ENCODE measurements around the gene MTOR. TPM values are rescaled to one million over a fixed set of nuclear protein-coding genes. Genes with fewer than 3 reads are reported as not detected.
"Not testable (repeated sequence)": the region's sequence is repeated elsewhere in the genome, so short reads cannot be mapped to it uniquely, and the experiment has no call there.

The MTOR gene
- polyA plus RNA-seq, 4 donors: 11.3 to 22.9 (median 17.7) TPM

GRCh38 chr1:11105586-11105985 lies 156.8 kb downstream of the MTOR start:
- no peaks in the 10 kb centered on the region for H3K4me1 ChIP-seq (ENCODE audit: control insufficient read depth in 3 of 3, insufficient read depth in 2 of 3, low read depth in 1 of 3, low read length in 2 of 3)
- FAIRE-seq (no peak), DNase-seq (no peak)
- H3K27me3 ChIP-seq (ENCODE audit: control insufficient read depth in 3 of 3, insufficient read depth in 3 of 3, low read length in 3 of 3): no peaks in the 10 kb centered on the region
- H3K36me3 ChIP-seq (ENCODE audit: control insufficient read depth in 3 of 3, insufficient read depth in 2 of 3, low read depth in 1 of 3, low read length in 3 of 3): peaks cover 8 to 27% (median 19%) of the 10 kb centered on the region in 3 donors
- H3K9me3 ChIP-seq (ENCODE audit: control insufficient read depth in 2 of 2, insufficient read depth in 1 of 2, low read depth in 1 of 2, low read length in 1 of 2): no peaks in the 10 kb centered on the region
- WGBS, 3 donors: 94 to 96% (median 95%) methylated on average over 10 of the region's 10 CpGs
- H3K27ac ChIP-seq (ENCODE audit: low read depth in 1 of 3, low read length in 2 of 3): no peak overlapping the region
- no peak overlapping the region for H3K4me3 ChIP-seq (ENCODE audit: low read depth in 1 of 3, low read length in 3 of 3)

- 87 to 93% (median 87%) methylated on average over 6 of the region's 6 CpGs for WGBS, 3 donors
These were observed 161.0 kb downstream of the MTOR start for GRCh38 chr1:11101347-11101746.

GRCh38 chr1:11100806-11101205 lies 161.5 kb downstream of the MTOR start:
- FAIRE-seq: not testable (repeated sequence)

More at GRCh38 chr1:11101347-11101746, 161.0 kb downstream of the MTOR start:
- FAIRE-seq (no peak), DNase-seq (no peak)
- Histone ChIP-seq H3K4me3 (ENCODE audit: low read depth in 1 of 3, low read length in 3 of 3) (no peak overlapping the region), H3K9me3 (ENCODE audit: control insufficient read depth in 2 of 2, insufficient read depth in 1 of 2, low read depth in 1 of 2, low read length in 1 of 2) (no peaks in the 10 kb centered on the region), H3K4me1 (ENCODE audit: control insufficient read depth in 3 of 3, insufficient read depth in 2 of 3, low read depth in 1 of 3, low read length in 2 of 3) (peaks cover 2 to 12% (median 5%) of the 10 kb centered on the region in 3 donors), H3K27ac (ENCODE audit: low read depth in 1 of 3, low read length in 2 of 3) (no peak overlapping the region), H3K27me3 (ENCODE audit: control insufficient read depth in 3 of 3, insufficient read depth in 3 of 3, low read length in 3 of 3) (no peaks in the 10 kb centered on the region), H3K36me3 (ENCODE audit: control insufficient read depth in 3 of 3, insufficient read depth in 2 of 3, low read depth in 1 of 3, low read length in 3 of 3) (peaks cover 0 to 19% (median 9%) of the 10 kb centered on the region in 3 donors)

GRCh38 chr1:11100149-11100493 lies 162.2 kb downstream of the MTOR start:
- H3K27ac ChIP-seq (ENCODE audit: low read depth in 1 of 3, low read length in 2 of 3): peak overlapping the region in 2 of 3 donors; percentile 73 to 80

More at GRCh38 chr1:11100806-11101205, 161.5 kb downstream of the MTOR start:
- H3K27me3 ChIP-seq (ENCODE audit: control insufficient read depth in 3 of 3, insufficient read depth in 3 of 3, low read length in 3 of 3); H3K4me3 ChIP-seq (ENCODE audit: low read depth in 1 of 3, low read length in 3 of 3); DNase-seq; H3K9me3 ChIP-seq (ENCODE audit: control insufficient read depth in 2 of 2, insufficient read depth in 1 of 2, low read depth in 1 of 2, low read length in 1 of 2); H3K27ac ChIP-seq (ENCODE audit: low read depth in 1 of 3, low read length in 2 of 3): not testable (repeated sequence)
- H3K4me1 ChIP-seq (ENCODE audit: control insufficient read depth in 3 of 3, insufficient read depth in 2 of 3, low read depth in 1 of 3, low read length in 2 of 3): peaks cover 2 to 12% (median 5%) of the 10 kb centered on the region in 3 donors
- peaks cover under 1 to 21% (median 7%) of the 10 kb centered on the region in 3 donors for H3K36me3 ChIP-seq (ENCODE audit: control insufficient read depth in 3 of 3, insufficient read depth in 2 of 3, low read depth in 1 of 3, low read length in 3 of 3)
- WGBS, 3 donors: 93 to 94% (median 94%) methylated on average over 17 of the region's 17 CpGs

GRCh38 chr1:11099310-11100148 lies 162.8 kb downstream of the MTOR start, which contains the start of gene EXOSC10:
Gene EXOSC10 (minus strand): TSS chr1:11099869. CDS start chr1:11099831, 38 bp downstream.
- Histone ChIP-seq H3K27me3 (ENCODE audit: control insufficient read depth in 3 of 3, insufficient read depth in 3 of 3, low read length in 3 of 3) (no peaks in the 10 kb centered on the region), H3K36me3 (ENCODE audit: control insufficient read depth in 3 of 3, insufficient read depth in 2 of 3, low read depth in 1 of 3, low read length in 3 of 3) (peaks cover 3 to 25% (median 4%) of the 10 kb centered on the region in 3 donors), H3K4me3 (ENCODE audit: low read depth in 1 of 3, low read length in 3 of 3) (peak within 1 kb of the TSS; percentile 88 to 97 (median 89)), H3K4me1 (ENCODE audit: control insufficient read depth in 3 of 3, insufficient read depth in 2 of 3, low read depth in 1 of 3, low read length in 2 of 3) (peaks cover 2 to 12% (median 5%) of the 10 kb centered on the region in 3 donors), H3K27ac (ENCODE audit: low read depth in 1 of 3, low read length in 2 of 3) (peak within 1 kb of the TSS; percentile 63 to 80 (median 73)), H3K9me3 (ENCODE audit: control insufficient read depth in 2 of 2, insufficient read depth in 1 of 2, low read depth in 1 of 2, low read length in 1 of 2) (no peaks in the 10 kb centered on the region)
- 0 to 1% (median 1%) methylated on average over 75 to 78 of the region's 78 CpGs for WGBS, 3 donors
- peak; percentile 94 to 96 for DNase-seq
- FAIRE-seq: no peak

More at GRCh38 chr1:11100149-11100493, 162.2 kb downstream of the MTOR start:
- H3K27me3 ChIP-seq (ENCODE audit: control insufficient read depth in 3 of 3, insufficient read depth in 3 of 3, low read length in 3 of 3): no peaks in the 10 kb centered on the region
- H3K4me1 ChIP-seq (ENCODE audit: control insufficient read depth in 3 of 3, insufficient read depth in 2 of 3, low read depth in 1 of 3, low read length in 2 of 3): peaks cover 2 to 12% (median 5%) of the 10 kb centered on the region in 3 donors
- H3K4me3 ChIP-seq (ENCODE audit: low read depth in 1 of 3, low read length in 3 of 3): peak overlapping the region in 2 of 3 donors; percentile 89 to 97
- WGBS, 3 donors: 33 to 47% (median 35%) methylated on average over 13 of the region's 13 CpGs
- H3K9me3 ChIP-seq (ENCODE audit: control insufficient read depth in 2 of 2, insufficient read depth in 1 of 2, low read depth in 1 of 2, low read length in 1 of 2): no peaks in the 10 kb centered on the region
- H3K36me3 ChIP-seq (ENCODE audit: control insufficient read depth in 3 of 3, insufficient read depth in 2 of 3, low read depth in 1 of 3, low read length in 3 of 3): peaks cover 3 to 19% (median 4%) of the 10 kb centered on the region in 3 donors
- FAIRE-seq (no peak), DNase-seq (no peak)

- no peaks in the 10 kb centered on the region for H3K9me3 ChIP-seq (ENCODE audit: control insufficient read depth in 2 of 2, insufficient read depth in 1 of 2, low read depth in 1 of 2, low read length in 1 of 2)
- peaks cover 2 to 12% (median 5%) of the 10 kb centered on the region in 3 donors for H3K4me1 ChIP-seq (ENCODE audit: control insufficient read depth in 3 of 3, insufficient read depth in 2 of 3, low read depth in 1 of 3, low read length in 2 of 3)
- peaks cover 3 to 30% (median 6%) of the 10 kb centered on the region in 3 donors for H3K36me3 ChIP-seq (ENCODE audit: control insufficient read depth in 3 of 3, insufficient read depth in 2 of 3, low read depth in 1 of 3, low read length in 3 of 3)
- peak overlapping the region; percentile 88 to 97 (median 89) for H3K4me3 ChIP-seq (ENCODE audit: low read depth in 1 of 3, low read length in 3 of 3)
- DNase-seq (no peak), FAIRE-seq (no peak)
- no peaks in the 10 kb centered on the region for H3K27me3 ChIP-seq (ENCODE audit: control insufficient read depth in 3 of 3, insufficient read depth in 3 of 3, low read length in 3 of 3)
- peak overlapping the region; percentile 63 to 80 (median 73) for H3K27ac ChIP-seq (ENCODE audit: low read depth in 1 of 3, low read length in 2 of 3)
- 12 to 15% (median 14%) methylated on average over 5 of the region's 5 CpGs for WGBS, 3 donors
These were observed 163.4 kb downstream of the MTOR start for GRCh38 chr1:11098931-11099309.

GRCh38 chr1:11083784-11084183 lies 178.6 kb downstream of the MTOR start:
- not testable (repeated sequence) for FAIRE-seq; H3K27ac ChIP-seq (ENCODE audit: low read depth in 1 of 3, low read length in 2 of 3); H3K27me3 ChIP-seq (ENCODE audit: control insufficient read depth in 3 of 3, insufficient read depth in 3 of 3, low read length in 3 of 3); DNase-seq; H3K9me3 ChIP-seq (ENCODE audit: control insufficient read depth in 2 of 2, insufficient read depth in 1 of 2, low read depth in 1 of 2, low read length in 1 of 2); H3K4me3 ChIP-seq (ENCODE audit: low read depth in 1 of 3, low read length in 3 of 3); H3K4me1 ChIP-seq (ENCODE audit: control insufficient read depth in 3 of 3, insufficient read depth in 2 of 3, low read depth in 1 of 3, low read length in 2 of 3)
- WGBS, 3 donors: 82 to 100% (median 100%) methylated on average over 2 of the region's 3 CpGs
- peaks cover 23 to 39% (median 28%) of the 10 kb centered on the region in 3 donors for H3K36me3 ChIP-seq (ENCODE audit: control insufficient read depth in 3 of 3, insufficient read depth in 2 of 3, low read depth in 1 of 3, low read length in 3 of 3)

GRCh38 chr1:11080931-11081330 lies 181.4 kb downstream of the MTOR start:
- no peak for DNase-seq
- Histone ChIP-seq H3K27ac (ENCODE audit: low read depth in 1 of 3, low read length in 2 of 3) (no peak overlapping the region), H3K4me3 (ENCODE audit: low read depth in 1 of 3, low read length in 3 of 3) (no peak overlapping the region), H3K27me3 (ENCODE audit: control insufficient read depth in 3 of 3, insufficient read depth in 3 of 3, low read length in 3 of 3) (no peaks in the 10 kb centered on the region), H3K36me3 (ENCODE audit: control insufficient read depth in 3 of 3, insufficient read depth in 2 of 3, low read depth in 1 of 3, low read length in 3 of 3) (peaks cover 21 to 57% (median 28%) of the 10 kb centered on the region in 3 donors), H3K4me1 (ENCODE audit: control insufficient read depth in 3 of 3, insufficient read depth in 2 of 3, low read depth in 1 of 3, low read length in 2 of 3) (no peaks in the 10 kb centered on the region), H3K9me3 (ENCODE audit: control insufficient read depth in 2 of 2, insufficient read depth in 1 of 2, low read depth in 1 of 2, low read length in 1 of 2) (no peaks in the 10 kb centered on the region)
- no peak for FAIRE-seq
- 84 to 89% (median 87%) methylated on average over 12 of the region's 12 CpGs for WGBS, 3 donors

All from small intestine (tissue), 7 donors.